ENCODE data around the gene AKT3. TPM values are rescaled to one million over a fixed set of nuclear protein-coding genes. Genes with fewer than 3 reads are reported as not detected.

AKT3 gene
- total and polyA plus RNA-seq, 2 of the 8 experiments (the other 6 are each of a cell fraction or from before 2014, with no cell fraction given) = 6.0 to 36.4 TPM

DNA sequence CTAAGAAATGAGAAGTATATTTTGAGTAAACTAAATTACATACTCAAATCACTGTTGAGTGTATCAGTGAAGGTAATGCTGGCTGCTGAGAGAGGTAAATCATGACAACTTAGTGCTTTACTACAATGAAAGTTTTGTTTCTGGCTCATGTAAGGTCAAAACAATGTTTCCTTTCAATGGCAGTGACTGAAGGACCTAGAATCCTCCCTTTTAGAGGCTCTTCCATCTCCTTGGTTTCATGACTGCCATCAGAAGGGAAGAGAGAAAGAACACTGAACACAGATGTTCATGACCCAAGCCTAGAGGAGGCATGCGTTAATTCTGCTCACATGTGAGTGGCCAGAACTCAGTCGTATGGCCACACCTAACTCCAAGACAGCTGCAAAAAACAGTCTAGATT, 130.6 kb downstream of the AKT3 start:
- Histone ChIP-seq H3K56ac (replicated peaks; ENCODE audit: insufficient read length, low read depth, low read length) (no peak overlapping the region), H3K4me3 (ENCODE audit: extremely low read depth in 1 of 4, insufficient read depth in 2 of 4, low read depth in 3 of 4, low read length in 4 of 4) (no peak overlapping the region), H2BK15ac (ENCODE audit: low read length) (no peak overlapping the region), H4K8ac (ENCODE audit: extremely low read depth, insufficient read depth, low read length) (no peak overlapping the region), H2BK5ac (ENCODE audit: low read depth, low read length) (0 out of 2 replicates have a peak overlapping the region, but pooled peaks have one; percentile 48), H3K9ac (replicated peaks in 1 of 4; ENCODE audit: extremely low read depth in 1 of 4, low read depth in 3 of 4, low read length in 3 of 4) (no peak overlapping the region), H3K18ac (ENCODE audit: extremely low read depth, low read length) (no peak overlapping the region), H3K79me1 (ENCODE audit: low read depth, low read length) (no peaks in the 10 kb centered on the region), H2BK120ac (replicated peaks; ENCODE audit: low read depth, low read length) (no peak overlapping the region), H3K27me3 (replicated peaks in 1 of 4; ENCODE audit: control insufficient read depth in 3 of 4, extremely low read depth in 1 of 4, insufficient read depth in 3 of 4, low read length in 3 of 4) (no peaks in the 10 kb centered on the region), H3K4me2 (ENCODE audit: insufficient read depth in 1 of 2, low read depth in 2 of 2, low read length in 2 of 2) (no peak overlapping the region), H3K4me1 (replicated peaks in 1 of 4; ENCODE audit: control insufficient read depth in 3 of 4, insufficient read depth in 4 of 4, low read length in 3 of 4) (peaks cover 0 to 5% (median 1%) of the 10 kb centered on the region in 4 experiments; a peak in 2 of 7 replicates), H3K23ac (ENCODE audit: insufficient read length) (no peak overlapping the region), H2BK20ac (ENCODE audit: low read length) (no peak overlapping the region), H3K27ac (ENCODE audit: low read depth, low read length) (no peak overlapping the region), H4K91ac (replicated peaks; ENCODE audit: insufficient read length, low read length) (no peak overlapping the region), H4K5ac (ENCODE audit: insufficient read length, low read depth, low read length) (no peak overlapping the region), H3K4ac (replicated peaks; ENCODE audit: insufficient read length, low read depth, low read length) (no peak overlapping the region), H2AK5ac (ENCODE audit: low read depth, low read length) (peak overlapping the region; percentile 54; the same call in 1 of the 2 replicates), H3K36me3 (ENCODE audit: control insufficient read depth in 2 of 4, insufficient read depth in 4 of 4, low read length in 3 of 4) (no peaks in the 10 kb centered on the region), H3K23me2 (ENCODE audit: low read depth, low read length) (no peaks in the 10 kb centered on the region), H2AFZ (ENCODE audit: low read length) (no peak overlapping the region), H3K9me3 (ENCODE audit: insufficient read depth in 2 of 2, low read depth in 1 of 2, low read length in 1 of 2) (no peaks in the 10 kb centered on the region), H4K20me1 (replicated peaks in 1 of 2; ENCODE audit: control insufficient read depth in 1 of 2, insufficient read depth in 2 of 2, low read length in 2 of 2) (no peaks in the 10 kb centered on the region), H2BK12ac (ENCODE audit: low read depth, low read length) (peak overlapping the region; percentile 93), H3K14ac (ENCODE audit: insufficient read length) (no peak overlapping the region), H3K79me2 (ENCODE audit: control insufficient read depth in 1 of 2, insufficient read depth in 2 of 2, low read length in 2 of 2) (no peaks in the 10 kb centered on the region)
- ChIA-PET POLR2A (ENCODE audit: partially characterized antibody) (no interaction called here), CTCF (ENCODE audit: partially characterized antibody) (no interaction called here)
- TF ChIP-seq GTF2F1 (IDR thresholded peaks at IDR 0.05; ENCODE audit: borderline replicate concordance, low read depth, low read length) = no peak
- no peak for TF ChIP-seq SRF (IDR thresholded peaks at IDR 0.05; ENCODE audit: low read depth, low read length)
- no peak for TF ChIP-seq KDM4A (IDR thresholded peaks at IDR 0.05; ENCODE audit: low read depth, low read length, severe bottlenecking)
- TF ChIP-seq HDAC2 (IDR thresholded peaks at IDR 0.05; ENCODE audit: borderline replicate concordance in 1 of 2, low read depth in 2 of 2, low read length in 2 of 2) = no peak
- no peak for FAIRE-seq
- no peak for DNase-seq (ENCODE audit: low read depth in 1 of 2, low spot score in 2 of 2)
- WGBS, 2 experiments (ENCODE audit: extremely low coverage in 1 of 2, insufficient coverage in 1 of 2, insufficient read length in 1 of 2, insufficient replicate concordance in 2 of 2, low coverage in 1 of 2, low lambda C conversion rate in 2 of 2, missing lambda C conversion rate in 1 of 2) = 89% methylated on average over 2 of the region's 2 CpGs; no CpG with 5 or more reads in 1 of the 2 experiments

All from H1 (cell line).